ENCODE results near the gene SPACA6.

GRCh38 chr19:51647318-51647717, 45.8 kb upstream of the SPACA6 start:
- TF ChIP-seq CTCF (IDR thresholded peaks at IDR 0.05; ENCODE audit: insufficient read depth, low read depth, low read length) (no peak), EZH2 (IDR thresholded peaks at IDR 0.05; ENCODE audit: insufficient read depth, low read length) (no peak)

Measured in astrocyte (in vitro differentiated cells and primary cell).